Parathyroid adenoma (tissue), 2 donors: ENCODE results near the gene ANKRD44.

Experiments used
- H2AFZ ChIP-seq: fragments of 300-600 bp; sonication (generic); one replicate; pipeline ENCODE4 v1.7.0; 2017; ENCODE audit warnings: antibody characterized with exemption, mild to moderate bottlenecking
- H3K27ac ChIP-seq: fragments of 300-600 bp; sonication (generic); one replicate; pipeline ENCODE4 v1.7.0; 2017
- H3K27me3 ChIP-seq: fragments of 300-600 bp; sonication (generic); one replicate; pipeline ENCODE4 v1.7.0; 2017; ENCODE audit warnings: low read length; ENCODE audit not compliant: control insufficient read depth, insufficient read depth
- H3K36me3 ChIP-seq: fragments of 300-600 bp; sonication (generic); one replicate; pipeline ENCODE4 v1.7.0; 2017; ENCODE audit warnings: low read length; ENCODE audit not compliant: control insufficient read depth, insufficient read depth
- H3K4me1 ChIP-seq: fragments of 300-600 bp; sonication (generic); one replicate; pipeline ENCODE4 v1.7.0; 2017; ENCODE audit warnings: control low read depth
- H3K4me2 ChIP-seq: fragments of 300-600 bp; sonication (generic); one replicate; pipeline ENCODE4 v1.7.0; 2017; ENCODE audit warnings: low read length
- H3K4me3 ChIP-seq: fragments of 300-600 bp; sonication (generic); one replicate; pipeline ENCODE4 v1.7.0; 2017; ENCODE audit warnings: low read depth, low read length
- H3K79me2 ChIP-seq: fragments of 300-600 bp; sonication (generic); one replicate; pipeline ENCODE4 v1.7.0; 2017; ENCODE audit warnings: control low read depth
- H3K9ac ChIP-seq: fragments of 300-600 bp; sonication (generic); one replicate; pipeline ENCODE4 v1.7.0; 2017; ENCODE audit warnings: mild to moderate bottlenecking
- H3K9me3 ChIP-seq: fragments of 300-600 bp; sonication (generic); one replicate; pipeline ENCODE4 v1.7.0; 2017; ENCODE audit warnings: low read length; ENCODE audit not compliant: control insufficient read depth
- TF ChIP-seq, protein P1 (sequence below): fragments of 300-600 bp; sonication (generic); IDR thresholded peaks from one replicate; pipeline ENCODE4 v1.7.0; 2017; ENCODE audit warnings: antibody characterized with exemption, mild to moderate bottlenecking
- donor health status: primary hyperparathyroidism.

ANKRD44 gene

DNA sequence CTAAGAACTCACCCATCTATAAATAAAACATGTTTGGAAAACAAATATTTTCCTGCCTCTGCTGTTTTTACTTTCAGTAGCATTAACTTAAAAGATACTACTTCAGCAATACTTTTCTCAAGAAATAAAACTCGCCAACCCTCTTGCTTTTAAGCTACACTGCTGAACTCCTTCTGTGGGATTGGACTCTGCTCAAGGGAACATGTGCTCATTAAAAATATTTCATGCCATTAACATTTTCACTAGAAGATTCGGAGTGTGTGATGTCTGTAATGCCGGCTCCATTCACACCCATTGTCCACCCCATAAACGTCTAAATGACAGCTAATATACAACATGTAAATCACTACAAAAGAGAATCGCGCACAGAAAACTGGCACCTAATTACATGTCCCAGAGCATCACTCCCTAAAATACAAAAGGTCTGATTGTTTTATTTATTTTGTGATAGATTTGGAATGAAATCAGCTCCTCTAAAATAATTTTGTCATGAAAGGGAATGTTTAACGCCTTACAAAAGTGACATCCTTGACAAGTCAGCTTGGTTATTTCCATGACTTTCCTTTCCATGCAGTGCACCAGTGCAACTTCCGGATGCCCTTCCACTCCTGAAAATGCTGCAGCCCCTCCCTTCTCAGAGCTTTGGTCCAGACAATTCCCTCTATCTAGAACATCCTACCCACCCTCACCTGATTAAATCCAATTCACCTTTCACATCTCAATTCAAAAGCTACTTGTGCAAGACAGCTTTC is 73.1 kb downstream of the ANKRD44 start:
- no peaks in the 10 kb centered on the region for H3K36me3 ChIP-seq
- H3K4me2 ChIP-seq = no peak overlapping the region
- H3K27ac ChIP-seq = no peak overlapping the region
- peaks cover 10% of the 10 kb centered on the region for H3K4me1 ChIP-seq
- peaks cover 12% of the 10 kb centered on the region for H3K79me2 ChIP-seq
- no peak overlapping the region for H3K9ac ChIP-seq
- TF ChIP-seq, protein P1, sequence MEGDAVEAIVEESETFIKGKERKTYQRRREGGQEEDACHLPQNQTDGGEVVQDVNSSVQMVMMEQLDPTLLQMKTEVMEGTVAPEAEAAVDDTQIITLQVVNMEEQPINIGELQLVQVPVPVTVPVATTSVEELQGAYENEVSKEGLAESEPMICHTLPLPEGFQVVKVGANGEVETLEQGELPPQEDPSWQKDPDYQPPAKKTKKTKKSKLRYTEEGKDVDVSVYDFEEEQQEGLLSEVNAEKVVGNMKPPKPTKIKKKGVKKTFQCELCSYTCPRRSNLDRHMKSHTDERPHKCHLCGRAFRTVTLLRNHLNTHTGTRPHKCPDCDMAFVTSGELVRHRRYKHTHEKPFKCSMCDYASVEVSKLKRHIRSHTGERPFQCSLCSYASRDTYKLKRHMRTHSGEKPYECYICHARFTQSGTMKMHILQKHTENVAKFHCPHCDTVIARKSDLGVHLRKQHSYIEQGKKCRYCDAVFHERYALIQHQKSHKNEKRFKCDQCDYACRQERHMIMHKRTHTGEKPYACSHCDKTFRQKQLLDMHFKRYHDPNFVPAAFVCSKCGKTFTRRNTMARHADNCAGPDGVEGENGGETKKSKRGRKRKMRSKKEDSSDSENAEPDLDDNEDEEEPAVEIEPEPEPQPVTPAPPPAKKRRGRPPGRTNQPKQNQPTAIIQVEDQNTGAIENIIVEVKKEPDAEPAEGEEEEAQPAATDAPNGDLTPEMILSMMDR = no peak
- no peak overlapping the region for H3K4me3 ChIP-seq
- H3K9me3 ChIP-seq = no peaks in the 10 kb centered on the region
- no peak overlapping the region for H2AFZ ChIP-seq
- no peaks in the 10 kb centered on the region for H3K27me3 ChIP-seq

DNA sequence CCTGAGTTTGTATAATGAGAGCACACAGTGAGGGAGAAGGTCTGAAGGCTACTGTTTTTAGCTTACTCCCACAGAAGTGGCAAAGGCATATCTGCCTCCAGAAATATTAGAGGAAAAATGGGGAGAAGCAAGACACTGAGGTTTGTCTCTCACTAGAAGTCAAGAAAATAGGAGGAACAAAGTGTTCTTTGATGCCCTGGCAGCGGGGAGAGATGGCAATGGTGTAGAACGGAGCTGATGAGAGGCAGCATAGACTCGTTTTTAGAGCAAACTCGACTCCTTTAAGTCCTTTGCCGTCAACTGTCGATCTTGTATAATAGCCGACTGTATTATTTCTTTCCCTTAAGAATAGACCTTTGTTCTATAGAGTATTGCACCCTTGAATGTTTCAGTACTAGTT is 73.8 kb downstream of the ANKRD44 start:
- Histone ChIP-seq H3K36me3 (no peaks in the 10 kb centered on the region), H3K9ac (no peak overlapping the region), H3K9me3 (no peaks in the 10 kb centered on the region), H3K79me2 (peaks cover 14% of the 10 kb centered on the region), H3K27me3 (no peaks in the 10 kb centered on the region), H2AFZ (no peak overlapping the region), H3K4me2 (no peak overlapping the region), H3K27ac (no peak overlapping the region), H3K4me1 (peaks cover 10% of the 10 kb centered on the region), H3K4me3 (no peak overlapping the region)
- TF ChIP-seq, protein P1 = no peak

DNA sequence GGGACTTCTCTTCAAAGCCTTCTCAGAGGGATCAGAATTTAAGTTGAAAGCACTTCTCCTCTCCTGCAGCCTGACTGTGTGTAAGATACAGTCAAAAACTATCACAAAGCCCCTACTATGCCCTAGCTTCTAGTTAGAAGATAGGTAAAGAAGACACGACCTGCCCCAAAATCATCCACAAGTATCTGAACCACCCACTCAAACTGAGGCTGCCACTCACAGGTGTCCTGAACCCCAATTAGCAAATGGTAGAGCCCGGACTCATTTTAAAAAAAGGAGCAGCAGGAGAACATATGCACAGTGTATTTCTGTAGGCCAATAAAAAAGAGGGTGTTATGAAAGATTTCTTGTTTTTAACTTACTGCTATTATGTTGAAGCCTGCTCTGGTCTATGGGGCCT is 74.4 kb downstream of the ANKRD44 start:
- H3K9me3 ChIP-seq = no peaks in the 10 kb centered on the region
- no peaks in the 10 kb centered on the region for H3K27me3 ChIP-seq
- H3K27ac ChIP-seq = no peak overlapping the region
- peaks cover 17% of the 10 kb centered on the region for H3K79me2 ChIP-seq
- no peak overlapping the region for H3K4me2 ChIP-seq
- H3K36me3 ChIP-seq = no peaks in the 10 kb centered on the region
- no peak overlapping the region for H3K9ac ChIP-seq
- TF ChIP-seq, protein P1 = no peak
- H2AFZ ChIP-seq = no peak overlapping the region
- H3K4me1 ChIP-seq = peaks cover 10% of the 10 kb centered on the region
- no peak overlapping the region for H3K4me3 ChIP-seq

DNA sequence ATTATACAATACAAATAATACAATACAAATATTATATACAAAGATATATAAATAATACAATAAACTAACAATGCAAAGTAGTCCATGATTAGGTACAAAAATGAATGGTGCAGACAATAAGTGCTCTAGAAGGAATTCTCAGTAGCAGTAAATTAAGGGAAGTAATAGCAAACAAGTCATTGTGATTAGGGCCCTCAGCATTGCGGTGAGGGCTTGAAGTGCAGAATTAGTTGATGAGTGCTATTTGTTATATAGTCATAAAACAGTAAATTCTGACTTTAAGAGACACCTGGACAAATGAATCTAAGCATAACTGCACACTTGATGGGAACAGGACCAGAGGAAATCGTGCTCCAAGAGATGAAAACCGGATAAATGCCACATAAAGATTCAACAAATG is 74.9 kb downstream of the ANKRD44 start:
- TF ChIP-seq, protein P1 = no peak
- peaks cover 17% of the 10 kb centered on the region for H3K79me2 ChIP-seq
- H3K4me1 ChIP-seq = peaks cover 10% of the 10 kb centered on the region
- H3K9ac ChIP-seq = no peak overlapping the region
- H3K27me3 ChIP-seq = no peaks in the 10 kb centered on the region
- no peak overlapping the region for H2AFZ ChIP-seq
- H3K4me2 ChIP-seq = no peak overlapping the region
- H3K9me3 ChIP-seq = no peaks in the 10 kb centered on the region
- no peak overlapping the region for H3K4me3 ChIP-seq
- no peaks in the 10 kb centered on the region for H3K36me3 ChIP-seq
- no peak overlapping the region for H3K27ac ChIP-seq

DNA sequence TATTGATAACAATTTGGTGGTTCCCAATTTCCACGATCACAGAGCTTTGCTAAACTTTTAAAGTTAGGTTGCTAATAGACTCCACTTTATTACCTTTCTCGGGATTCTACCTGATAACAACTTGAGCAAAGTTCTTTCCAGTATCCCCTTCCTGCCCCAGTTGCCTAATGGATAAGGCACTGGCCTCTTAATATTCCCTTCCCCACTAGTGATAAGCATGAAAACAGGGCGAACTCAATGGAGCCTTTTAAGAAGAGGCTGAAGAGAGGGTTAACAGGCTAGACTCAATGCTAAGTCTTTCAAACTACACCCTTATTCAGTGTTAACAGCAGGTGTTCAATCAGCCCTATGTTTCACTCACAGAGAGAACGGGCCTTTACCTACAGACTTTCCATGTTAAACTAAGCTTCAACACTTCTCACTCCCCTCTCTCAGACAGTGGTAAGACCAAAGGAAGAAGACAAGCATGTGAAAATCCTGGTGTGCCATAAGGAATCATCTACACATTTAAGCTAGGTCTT is 75.8 kb downstream of the ANKRD44 start:
- no peaks in the 10 kb centered on the region for H3K27me3 ChIP-seq
- H3K9ac ChIP-seq = no peak overlapping the region
- H2AFZ ChIP-seq = no peak overlapping the region
- H3K79me2 ChIP-seq = peaks cover 17% of the 10 kb centered on the region
- peaks cover 10% of the 10 kb centered on the region for H3K4me1 ChIP-seq
- H3K4me3 ChIP-seq = no peak overlapping the region
- H3K9me3 ChIP-seq = no peaks in the 10 kb centered on the region
- H3K27ac ChIP-seq = no peak overlapping the region
- H3K4me2 ChIP-seq = no peak overlapping the region
- TF ChIP-seq, protein P1 = no peak
- H3K36me3 ChIP-seq = no peaks in the 10 kb centered on the region
